Fibroblast of peridontal ligament (primary cell): ENCODE data around the gene SYT17.

Experiments
- DNase-seq: peaks from one replicate; pipeline ENCODE4 v3.0.0-alpha.2; 2010; ENCODE audit errors: extremely low read depth

SYT17 gene

GRCh38 chr16:19138601-19139000, 29.4 kb upstream of the SYT17 start:
- DNase-seq: peak; percentile 80

- DNase-seq: no peak
Observed at GRCh38 chr16:19139436-19140091, 28.5 kb upstream of the SYT17 start.

DNA sequence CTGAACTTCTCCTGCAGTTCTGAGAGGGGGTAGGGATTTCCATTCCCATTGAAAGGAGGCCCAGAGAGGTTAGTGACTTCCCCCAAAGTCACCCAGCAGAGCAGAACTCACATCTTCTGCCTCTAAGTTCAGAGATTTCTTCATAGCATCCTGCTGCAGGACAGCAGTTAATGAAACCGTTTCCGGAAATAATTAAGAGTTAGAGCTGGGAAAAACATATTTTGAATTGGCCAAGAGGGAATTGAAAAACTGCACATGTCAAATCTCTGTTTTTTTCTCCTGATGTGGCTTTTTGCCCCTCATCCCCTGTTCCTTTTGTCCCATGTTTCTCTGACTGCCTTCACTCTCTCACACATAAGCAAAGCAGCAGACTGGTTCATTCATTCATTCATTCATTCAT, 27.6 kb upstream of the SYT17 start:
- DNase-seq: no peak

- DNase-seq: no peak
Observed at GRCh38 chr16:19142939-19143598, 25.0 kb upstream of the SYT17 start.

DNA sequence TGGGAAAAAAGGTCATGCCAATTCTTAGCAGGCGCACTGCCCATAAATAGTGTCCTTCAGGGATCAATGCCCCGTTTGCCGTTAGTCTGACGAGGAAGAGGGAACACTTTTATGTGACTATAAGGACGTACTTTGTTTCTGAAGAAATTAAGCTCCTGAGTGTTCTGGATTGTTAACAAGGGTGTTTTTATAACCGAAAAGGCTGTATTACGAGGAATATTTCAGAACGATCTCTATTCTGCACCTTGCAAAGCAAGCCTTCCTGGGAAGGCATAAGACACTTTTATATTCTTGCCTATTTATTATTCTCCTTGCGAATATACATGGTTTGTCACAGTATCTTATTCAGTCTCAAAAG, 24.5 kb upstream of the SYT17 start:
- no peak for DNase-seq

DNA sequence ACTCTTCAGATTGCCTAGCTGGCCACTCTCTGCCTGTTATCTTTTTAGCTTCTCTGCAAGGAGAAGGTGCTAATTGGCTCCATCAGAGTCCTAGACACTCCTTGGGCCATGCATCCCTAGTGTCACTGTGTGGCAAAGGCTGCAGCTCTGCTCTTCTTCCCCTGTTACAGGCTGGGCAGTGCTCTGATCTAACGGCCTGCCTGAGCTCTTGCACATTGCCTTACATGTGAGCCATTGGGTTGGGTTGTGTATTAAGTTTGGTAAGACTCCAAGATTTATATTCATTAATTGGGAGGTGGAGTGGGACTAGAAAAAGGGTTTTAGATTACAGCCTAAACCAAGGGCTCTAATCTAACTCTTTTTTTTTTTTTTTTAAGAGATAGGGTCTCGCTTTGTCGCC, 23.0 kb upstream of the SYT17 start:
- DNase-seq: no peak

GRCh38 chr16:19147126-19147525, 20.9 kb upstream of the SYT17 start:
- no peak for DNase-seq

GRCh38 chr16:19147627-19148026, 20.4 kb upstream of the SYT17 start:
- no peak for DNase-seq

- no peak for DNase-seq
Observed at GRCh38 chr16:19148189-19148588, 19.9 kb upstream of the SYT17 start.

DNA sequence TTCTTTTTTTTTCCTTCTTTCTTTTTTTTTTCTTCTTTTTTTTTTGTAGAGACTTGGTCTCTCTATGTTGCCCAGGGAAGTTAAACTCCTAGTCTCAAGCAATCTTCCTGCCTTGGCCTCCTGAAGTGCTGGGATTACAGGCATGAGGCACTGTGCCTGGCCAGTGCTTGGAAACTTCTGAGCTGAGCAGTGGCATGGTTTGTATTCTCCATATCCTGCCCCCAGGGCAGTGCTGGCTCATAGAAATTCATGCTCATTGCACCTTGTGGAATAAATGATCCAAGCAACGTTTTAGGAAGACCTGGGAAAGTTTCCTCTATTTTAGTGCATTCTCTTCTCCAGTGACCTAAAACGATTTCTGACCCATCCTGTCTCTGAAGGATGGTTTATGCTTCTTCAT, 16.7 kb upstream of the SYT17 start:
- no peak for DNase-seq

DNA sequence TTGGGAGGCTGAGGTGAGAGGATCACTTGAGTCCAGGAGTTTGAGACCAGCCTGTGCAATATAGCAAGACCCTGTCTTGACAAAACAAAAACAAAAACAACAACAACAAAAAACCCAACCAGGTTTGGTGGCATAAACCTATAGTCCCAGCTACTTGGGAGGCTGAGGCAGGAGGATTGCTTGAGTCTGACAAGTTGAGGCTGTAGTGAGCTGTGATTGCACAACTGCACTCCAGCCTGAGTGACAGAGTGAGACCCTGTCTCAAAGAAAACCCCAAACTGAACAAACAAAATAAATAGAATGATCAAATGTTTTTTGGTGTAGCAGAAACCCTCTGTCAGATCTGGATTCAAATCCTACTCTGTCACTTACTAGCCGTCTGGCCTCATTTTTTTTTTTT, 16.0 kb upstream of the SYT17 start:
- no peak for DNase-seq

DNA sequence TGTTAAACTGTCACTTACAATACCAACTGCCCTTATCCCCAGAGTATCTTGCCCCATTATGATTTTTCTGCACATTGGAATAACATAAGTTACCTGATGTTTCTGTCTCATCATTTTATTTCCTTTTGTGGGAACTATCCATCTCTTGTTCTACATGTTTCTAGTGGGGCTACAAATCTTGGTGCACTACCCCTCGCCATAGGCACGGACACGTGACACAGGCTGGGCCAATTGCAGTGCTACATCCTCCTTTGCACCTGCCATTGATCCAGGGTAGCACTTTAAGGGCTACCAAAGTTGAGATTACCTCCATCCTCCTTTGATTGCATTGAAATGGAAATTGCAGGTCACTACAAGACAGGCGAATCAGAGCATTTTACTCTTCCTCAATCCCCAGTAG, 14.2 kb upstream of the SYT17 start:
- DNase-seq: no peak

- no peak for DNase-seq
Observed at GRCh38 chr16:19162085-19162484, 6.0 kb upstream of the SYT17 start.

DNA sequence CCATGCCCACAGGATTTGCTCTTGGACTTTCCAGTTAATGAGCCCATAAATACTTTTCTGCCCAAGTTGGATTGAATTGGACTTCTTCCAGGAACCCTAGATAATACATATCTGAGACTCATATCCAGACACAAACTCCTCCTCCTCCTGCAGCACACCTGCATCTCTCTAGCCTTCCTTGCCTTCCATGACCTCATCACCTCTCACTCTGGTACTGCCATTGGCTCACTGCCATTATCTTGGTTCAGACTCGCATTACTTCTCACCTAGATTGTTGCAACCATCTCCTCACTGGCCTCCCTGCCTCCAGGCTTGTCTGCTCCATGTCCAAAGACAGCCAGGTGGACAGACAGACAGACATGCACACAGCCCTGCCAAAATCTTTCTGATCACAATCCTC, 4.8 kb upstream of the SYT17 start:
- no peak for DNase-seq

DNA sequence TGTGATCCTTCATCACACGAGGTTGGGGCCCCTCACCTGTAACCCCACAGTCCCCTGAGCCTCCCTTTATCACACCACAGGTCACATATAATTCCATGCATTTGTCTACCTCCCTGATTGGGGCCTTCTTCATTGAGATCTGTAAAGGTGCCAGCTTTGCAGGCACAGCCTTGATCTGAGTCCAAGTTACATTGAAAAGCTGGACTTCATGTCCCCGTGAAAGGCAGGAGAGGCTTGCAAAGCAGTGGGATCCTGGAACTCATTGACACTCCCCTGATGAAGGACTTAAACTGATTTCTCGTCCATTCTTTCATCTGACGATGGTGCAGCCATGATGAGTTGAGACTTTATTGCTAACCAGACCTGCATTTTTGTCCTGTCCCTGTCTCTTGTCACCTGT, 3.8 kb upstream of the SYT17 start:
- no peak for DNase-seq

- DNase-seq: no peak
Observed at GRCh38 chr16:19165101-19165500, 2.9 kb upstream of the SYT17 start.

- DNase-seq: no peak
Observed at GRCh38 chr16:19166500-19166899, 1.5 kb upstream of the SYT17 start.

DNA sequence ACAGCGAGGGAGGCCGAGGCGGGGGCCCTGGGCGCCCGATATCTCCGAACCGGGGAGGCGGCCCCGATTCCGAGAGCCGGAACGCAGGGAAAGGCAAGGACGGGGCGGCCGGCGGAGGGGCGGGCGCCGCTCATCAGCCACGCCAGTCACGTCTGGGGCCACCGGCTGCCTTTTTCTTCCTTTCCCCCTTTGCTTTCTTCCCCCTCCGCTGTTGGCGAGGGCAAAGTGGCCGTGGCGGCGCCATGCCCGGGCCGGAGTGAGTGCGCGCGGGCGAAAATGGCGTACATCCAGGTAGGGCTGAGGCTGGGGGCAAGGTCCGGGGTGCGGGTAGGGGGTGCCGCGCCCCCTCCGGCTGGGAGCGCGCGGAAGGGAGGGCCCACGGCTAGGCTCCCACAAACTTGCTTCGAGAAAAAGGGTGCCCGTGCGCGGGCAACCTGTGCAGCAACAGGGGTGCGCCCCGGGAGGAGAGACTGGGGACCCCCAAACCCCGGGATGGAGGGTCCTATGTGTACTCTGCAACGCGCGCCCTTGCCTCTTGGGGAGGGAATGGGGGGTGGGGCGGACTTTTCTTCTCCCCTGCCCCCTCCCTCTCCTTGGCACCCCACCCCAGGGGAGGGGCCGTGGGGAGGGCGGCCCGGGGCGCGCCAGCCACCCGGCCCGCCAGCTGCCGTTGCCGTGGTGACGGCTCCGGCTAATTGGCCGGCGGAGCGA, 486 bp downstream of the SYT17 start:
- DNase-seq: no peak

DNA sequence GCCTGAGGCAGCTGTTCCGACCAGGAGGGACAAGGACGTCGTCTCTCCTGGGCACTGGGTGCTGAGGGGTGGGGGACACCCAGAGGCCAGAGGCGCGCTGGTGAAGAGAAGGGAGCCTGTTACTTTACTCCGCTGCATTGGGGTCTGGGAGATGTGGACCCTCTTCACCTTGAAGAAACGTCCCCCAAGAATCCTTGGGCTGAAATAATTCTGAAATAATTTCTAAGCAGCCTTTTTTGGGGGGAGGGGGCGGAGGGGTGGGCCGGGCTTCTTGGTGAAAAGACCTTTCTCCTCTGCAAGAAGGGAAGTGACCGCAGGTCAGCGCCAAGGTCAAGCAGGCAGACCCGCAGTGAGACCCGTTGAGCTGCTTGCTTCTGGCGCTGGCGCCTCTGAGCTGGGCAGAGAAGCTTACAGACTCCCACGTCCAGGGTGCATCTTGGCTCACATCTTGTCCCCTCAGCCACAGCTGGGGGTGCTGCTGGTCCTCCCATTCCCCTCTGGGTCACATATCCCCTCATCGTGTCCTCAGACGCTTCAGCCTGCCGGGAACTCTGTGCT, 1.1 kb downstream of the SYT17 start:
- DNase-seq: no peak

GRCh38 chr16:19170043-19170655, 2.1 kb downstream of the SYT17 start:
- DNase-seq: no peak

DNA sequence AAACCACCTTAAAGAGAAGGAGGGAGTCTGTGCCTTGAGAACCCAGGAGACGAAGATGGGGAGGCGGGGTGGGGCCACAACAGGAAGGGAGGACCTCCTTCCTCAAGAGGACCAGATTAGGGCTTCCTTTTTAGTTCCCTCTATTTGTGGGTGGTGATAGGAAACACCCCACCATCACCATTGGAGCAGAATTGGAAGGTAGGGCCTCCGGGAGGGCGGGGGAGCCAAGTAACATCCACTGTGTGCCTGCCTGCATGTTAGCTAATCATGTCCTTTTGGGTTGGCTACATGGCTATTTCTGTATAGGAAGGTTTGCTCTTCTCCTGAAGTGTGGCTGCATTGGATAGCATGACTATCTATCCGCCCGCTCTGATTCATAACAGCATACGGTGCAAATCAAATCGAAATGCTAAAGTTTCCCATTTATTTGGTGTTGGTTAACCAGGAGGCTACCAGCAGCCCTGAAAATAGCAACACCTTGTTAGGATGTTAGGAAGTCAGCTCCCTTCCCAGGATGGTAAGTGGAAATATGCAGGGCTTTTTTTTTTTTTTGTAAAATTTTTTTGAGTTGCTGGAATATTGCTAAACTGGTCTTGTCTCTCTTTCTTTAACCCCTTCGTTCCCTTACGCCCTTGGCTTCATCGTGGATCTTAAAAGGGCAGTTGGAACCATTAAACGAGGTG, 4.2 kb downstream of the SYT17 start:
- no peak for DNase-seq

DNA sequence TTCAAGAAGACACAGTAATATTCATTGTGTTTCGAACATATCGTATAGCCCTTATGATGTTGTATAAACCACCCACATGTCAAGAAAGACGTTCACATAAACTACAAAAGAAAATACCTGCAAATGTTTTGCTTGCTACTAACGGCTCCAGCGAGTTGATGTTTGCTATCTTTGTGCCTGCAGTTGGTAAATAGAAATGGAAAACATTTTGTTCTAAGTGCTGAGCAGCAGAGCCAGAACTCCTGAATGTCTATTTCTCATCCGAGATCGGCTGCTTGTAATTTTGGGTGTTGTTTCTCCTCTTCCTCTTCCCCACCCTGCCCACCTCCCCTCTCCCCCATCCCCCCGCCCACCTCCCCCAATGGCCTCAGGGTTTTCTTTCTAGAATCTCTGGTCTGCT, 5.0 kb downstream of the SYT17 start:
- no peak for DNase-seq
